ENCODE data around the gene AAK1.
"Not testable (repeated sequence)": the region's sequence is repeated elsewhere in the genome, so short reads cannot be mapped to it uniquely, and the experiment has no call there.

AAK1 gene

GRCh38 chr2:69594341-69594740 lies 49.2 kb downstream of the AAK1 start:
- ATAC-seq: no peak

GRCh38 chr2:69592511-69592910 lies 51.0 kb downstream of the AAK1 start:
- no peak for ATAC-seq

GRCh38 chr2:69589973-69590652 lies 53.4 kb downstream of the AAK1 start:
- ATAC-seq: no peak

- ATAC-seq: no peak
These were observed 54.6 kb downstream of the AAK1 start for GRCh38 chr2:69588945-69589344.

GRCh38 chr2:69588403-69588802 lies 55.1 kb downstream of the AAK1 start:
- ATAC-seq: peak; percentile 47 to 50

GRCh38 chr2:69585855-69586555 lies 57.5 kb downstream of the AAK1 start:
- ATAC-seq: no peak

- ATAC-seq: peak; percentile 62 to 71
These were observed 59.2 kb downstream of the AAK1 start for GRCh38 chr2:69584127-69584889.

GRCh38 chr2:69583321-69583833 lies 60.2 kb downstream of the AAK1 start:
- ATAC-seq: no peak

GRCh38 chr2:69582582-69583176 lies 60.9 kb downstream of the AAK1 start:
- ATAC-seq: no peak

GRCh38 chr2:69581774-69582581 lies 61.6 kb downstream of the AAK1 start:
- ATAC-seq: no peak

- no peak for ATAC-seq
These were observed 63.1 kb downstream of the AAK1 start for GRCh38 chr2:69580486-69580885.

- no peak for ATAC-seq
These were observed 64.0 kb downstream of the AAK1 start for GRCh38 chr2:69579536-69579935.

GRCh38 chr2:69578198-69578540 lies 65.4 kb downstream of the AAK1 start:
- ATAC-seq: no peak

- ATAC-seq: no peak
These were observed 65.9 kb downstream of the AAK1 start for GRCh38 chr2:69577467-69578197.

- ATAC-seq: no peak
These were observed 66.7 kb downstream of the AAK1 start for GRCh38 chr2:69576880-69577279.

GRCh38 chr2:69575926-69576325 lies 67.6 kb downstream of the AAK1 start:
- no peak for ATAC-seq

- ATAC-seq: not testable (repeated sequence)
These were observed 68.2 kb downstream of the AAK1 start for GRCh38 chr2:69575371-69575770.

- no peak for ATAC-seq
These were observed 70.9 kb downstream of the AAK1 start for GRCh38 chr2:69572641-69573040.

- no peak for ATAC-seq
These were observed 72.3 kb downstream of the AAK1 start for GRCh38 chr2:69571189-69571588.

GRCh38 chr2:69570474-69570873 lies 73.1 kb downstream of the AAK1 start:
- peak; percentile 15 to 18 for ATAC-seq

GRCh38 chr2:69567909-69568300 lies 75.6 kb downstream of the AAK1 start:
- ATAC-seq: no peak

Measured in activated CD4-positive, CD25-positive, alpha-beta regulatory T cell treated with anti-CD3 and anti-CD28 coated beads, Interleukin-2, amount 50 U/mL, for 24 hours (primary cell).